CD4-positive, alpha-beta T cell treated with Interleukin-17A for 1 hour (primary cell): Measurements from ENCODE around the gene ARR3.
"Not testable (repeated sequence)": the region's sequence is repeated elsewhere in the genome, so short reads cannot be mapped to it uniquely, and the experiment has no call there.

Experiments
- DNase-seq: peaks from one replicate; pipeline ENCODE4 v3.0.0-alpha.2; 2020

Gene ARR3

GRCh38 chrX:70281951-70282350 lies 13.8 kb downstream of the ARR3 start, which contains the start of gene RAB41:
TSS of gene RAB41 (plus strand) at chrX:70282172. CDS start at chrX:70282218, 46 bp downstream.
- DNase-seq, result no peak

GRCh38 chrX:70289168-70289792 lies 21.1 kb downstream of the ARR3 start:
- DNase-seq, result no peak

GRCh38 chrX:70289793-70290770 lies 21.9 kb downstream of the ARR3 start, which contains the start of the genes KIF4A and PDZD11:
TSS of gene KIF4A (plus strand) at chrX:70290104. CDS start at chrX:70290459, 355 bp downstream.
TSS of gene PDZD11 (minus strand) at chrX:70289927. CDS start at chrX:70289341, 586 bp downstream.
- DNase-seq, result peak; percentile 83

GRCh38 chrX:70292788-70293187 lies 24.7 kb downstream of the ARR3 start:
- no peak for DNase-seq

GRCh38 chrX:70293621-70294020 lies 25.5 kb downstream of the ARR3 start:
- no peak for DNase-seq

GRCh38 chrX:70301716-70302115 lies 33.6 kb downstream of the ARR3 start:
- no peak for DNase-seq

GRCh38 chrX:70313503-70313902 lies 45.4 kb downstream of the ARR3 start:
- DNase-seq, result no peak

- no peak for DNase-seq
Observed at GRCh38 chrX:70322784-70323183, 54.6 kb downstream of the ARR3 start.

- not testable (repeated sequence) for DNase-seq
Observed at GRCh38 chrX:70323628-70324027, 55.5 kb downstream of the ARR3 start.

GRCh38 chrX:70324326-70324725 lies 56.2 kb downstream of the ARR3 start:
- no peak for DNase-seq

- DNase-seq, result no peak
Observed at GRCh38 chrX:70331161-70331560, 63.0 kb downstream of the ARR3 start.
